ENCODE data around the gene IP6K1. TPM values are rescaled to one million over a fixed set of nuclear protein-coding genes. Genes with fewer than 3 reads are reported as not detected.
"Not testable (repeated sequence)": the region's sequence is repeated elsewhere in the genome, so short reads cannot be mapped to it uniquely, and the experiment has no call there.

IP6K1 gene
- total RNA-seq, 2 experiments from 2014 or later: 27.4 to 30.9 TPM

- POLR2A ChIA-PET: no interaction called here
- Histone ChIP-seq H2AFZ (ENCODE audit: low read length) (no peak overlapping the region), H3K9me3 (ENCODE audit: low read length) (no peaks in the 10 kb centered on the region), H3K9me2 (ENCODE audit: insufficient read depth, low read length) (no peaks in the 10 kb centered on the region), H3K36me3 (ENCODE audit: insufficient read depth, low read length) (peaks cover 8% of the 10 kb centered on the region; the same call in 1 of the 2 replicates), H4K20me1 (ENCODE audit: insufficient read depth, low read length) (no peaks in the 10 kb centered on the region), H3K4me2 (ENCODE audit: low read length) (no peak overlapping the region), H3K27ac (ENCODE audit: low read depth, low read length, poor library complexity, severe bottlenecking) (no peak overlapping the region), H3K79me2 (ENCODE audit: insufficient read depth, low read depth, low read length) (peaks cover 5% of the 10 kb centered on the region; the same call in 1 of the 2 replicates), H3K4me1 (ENCODE audit: insufficient read depth, low read length, poor library complexity, severe bottlenecking) (no peaks in the 10 kb centered on the region), H3K4me3 (ENCODE audit: low read depth, low read length, poor library complexity, severe bottlenecking) (no peak overlapping the region)
- CTCF ChIA-PET (ENCODE audit: unreplicated experiment): no interaction called here
- BruUV-seq (replicated peaks): no TSS peak
- DNase-seq (ENCODE audit: low spot score): no peak
- intact Hi-C loops (cut with micrococcal nuclease; ENCODE audit: unreplicated experiment): no loop called here
- no peak for TF ChIP-seq EZH2phosphoT487 (IDR thresholded peaks at IDR 0.05; ENCODE audit: borderline replicate concordance, low read depth, low read length)
- no peak for TF ChIP-seq CTCF (conservative IDR thresholded peaks at IDR 0.05; ENCODE audit: low read length)
Observed at GRCh38 chr3:49750056-49750455, 36.3 kb downstream of the IP6K1 start.

GRCh38 chr3:49748874-49749273, 37.5 kb downstream of the IP6K1 start:
- H3K9me2 ChIP-seq (ENCODE audit: insufficient read depth, low read length); H3K27ac ChIP-seq (ENCODE audit: low read depth, low read length, poor library complexity, severe bottlenecking); H3K79me2 ChIP-seq (ENCODE audit: insufficient read depth, low read depth, low read length); BruUV-seq (replicated peaks); H4K20me1 ChIP-seq (ENCODE audit: insufficient read depth, low read length); H2AFZ ChIP-seq (ENCODE audit: low read length); H3K9me3 ChIP-seq (ENCODE audit: low read length); H3K4me2 ChIP-seq (ENCODE audit: low read length); intact Hi-C loops (cut with micrococcal nuclease; ENCODE audit: unreplicated experiment); CTCF ChIA-PET (ENCODE audit: unreplicated experiment); DNase-seq (ENCODE audit: low spot score); H3K4me1 ChIP-seq (ENCODE audit: insufficient read depth, low read length, poor library complexity, severe bottlenecking); H3K4me3 ChIP-seq (ENCODE audit: low read depth, low read length, poor library complexity, severe bottlenecking): not testable (repeated sequence)
- H3K36me3 ChIP-seq (ENCODE audit: insufficient read depth, low read length): peaks cover 12% of the 10 kb centered on the region; the same call in 1 of the 2 replicates
- POLR2A ChIA-PET: interaction anchor here (1.0 kb wide), 1 partner anchor 25 kb away, joined by 3 read pairs; no protein-coding TSS in a partner anchor

- Histone ChIP-seq H3K27ac (ENCODE audit: low read depth, low read length, poor library complexity, severe bottlenecking) (no peak overlapping the region), H3K9me3 (ENCODE audit: low read length) (no peaks in the 10 kb centered on the region), H3K4me1 (ENCODE audit: insufficient read depth, low read length, poor library complexity, severe bottlenecking) (no peaks in the 10 kb centered on the region), H4K20me1 (ENCODE audit: insufficient read depth, low read length) (no peaks in the 10 kb centered on the region), H2AFZ (ENCODE audit: low read length) (no peak overlapping the region), H3K36me3 (ENCODE audit: insufficient read depth, low read length) (peaks cover 12% of the 10 kb centered on the region; the same call in 1 of the 2 replicates), H3K4me2 (ENCODE audit: low read length) (no peak overlapping the region), H3K4me3 (ENCODE audit: low read depth, low read length, poor library complexity, severe bottlenecking) (no peak overlapping the region), H3K9me2 (ENCODE audit: insufficient read depth, low read length) (no peaks in the 10 kb centered on the region), H3K79me2 (ENCODE audit: insufficient read depth, low read depth, low read length) (no peaks in the 10 kb centered on the region; the same call in 1 of the 2 replicates)
- intact Hi-C loops (cut with micrococcal nuclease; ENCODE audit: unreplicated experiment): no loop called here
- BruUV-seq (replicated peaks): no TSS peak
- DNase-seq (ENCODE audit: low spot score): no peak
- TF ChIP-seq CTCF (conservative IDR thresholded peaks at IDR 0.05; ENCODE audit: low read length) (no peak), EZH2phosphoT487 (IDR thresholded peaks at IDR 0.05; ENCODE audit: borderline replicate concordance, low read depth, low read length) (no peak)
- POLR2A ChIA-PET: interaction anchor here (1.0 kb wide), 1 partner anchor 26 kb away, joined by 3 read pairs; no protein-coding TSS in a partner anchor
- CTCF ChIA-PET (ENCODE audit: unreplicated experiment): no interaction called here
Observed at GRCh38 chr3:49747792-49748480, 38.4 kb downstream of the IP6K1 start.
